Endothelial cell of umbilical vein (primary cell): ENCODE measurements around the gene COPS9. TPM values are rescaled to one million over a fixed set of nuclear protein-coding genes. Genes with fewer than 3 reads are reported as not detected.

Experiments used
- BruUV-seq: library from RNA; stranded (reverse); fragments of 400-500 nt; replicated peaks from 2 replicates; lab custom pipeline; 2021; lab: Mats Ljungman, UMichigan
- CTCF ChIA-PET: fragments of 300-600, 350-600 bp; sonication (Branson Sonifier 250); formaldehyde crosslinking; loops from one replicate; lab custom pipeline; 2021; ENCODE audit warnings: antibody characterized with exemption, inconsistent platforms; lab: Charles Lee
- POLR2A ChIA-PET: fragments of 300-600, 350-600 bp; sonication (Branson Sonifier 250); formaldehyde crosslinking; loops from one replicate; lab custom pipeline; 2021; ENCODE audit warnings: antibody characterized with exemption, inconsistent platforms; lab: Charles Lee
- DNase-seq: peaks from one replicate; pipeline ENCODE4 v3.0.0-alpha.2; 2011; ENCODE audit warnings: low read depth, low spot score
- FAIRE-seq: peaks from 2 replicates; lab custom pipeline; 2011; peaks lifted over from hg19 to GRCh38; lab: Jason Lieb, UNC
- H2AFZ ChIP-seq: 2 replicates; pipeline ENCODE4 v1.6.0; 2012; ENCODE audit warnings: low read depth, low read length, control low read depth, inconsistent platforms
- H3K27ac ChIP-seq: 2 replicates; pipeline ENCODE4 v1.5.1; 2011; ENCODE audit warnings: low read depth, mild to moderate bottlenecking, control low read depth, low read length, moderate library complexity; ENCODE audit not compliant: insufficient read depth
- H3K27me3 ChIP-seq, 2 experiments: 2 replicates each; pipeline versions ENCODE4 v1.6.0 to v1.6.1; 2011; ENCODE audit warnings: low read length in 2 of 2, mixed read lengths in 1 of 2; ENCODE audit not compliant: control insufficient read depth in 2 of 2, insufficient read depth in 2 of 2
- H3K36me3 ChIP-seq, 2 experiments: 2 replicates in 1 of 2; 3 replicates in 1 of 2; pipeline ENCODE4 v1.5.1; 2011; ENCODE audit warnings: low read length in 2 of 2, mild to moderate bottlenecking in 1 of 2, moderate library complexity in 1 of 2; ENCODE audit not compliant: control insufficient read depth in 2 of 2, insufficient read depth in 2 of 2; ENCODE audit errors: extremely low read depth in 1 of 2
- H3K4me1 ChIP-seq: 3 replicates; pipeline ENCODE4 v1.5.1; 2011; ENCODE audit warnings: mild to moderate bottlenecking, low read length; ENCODE audit not compliant: control insufficient read depth, insufficient read depth; ENCODE audit errors: extremely low read depth
- H3K4me2 ChIP-seq: 2 replicates; pipeline ENCODE4 v1.6.1; 2011; ENCODE audit warnings: low read length, control low read depth, mixed read lengths; ENCODE audit not compliant: insufficient read depth
- H3K4me3 ChIP-seq, 3 experiments: fragments of 200-600 bp in 1 of 3; sonication (generic), shearing (Covaris generic) in 1 of 3; replicated peaks in 1 of 3; 2 replicates each; pipeline ENCODE4 v1.5.1; 2011 to 2016; ENCODE audit warnings: control low read depth in 3 of 3, low read length in 3 of 3, mild to moderate bottlenecking in 2 of 3, inconsistent platforms in 1 of 3, low read depth in 1 of 3, moderate library complexity in 1 of 3; ENCODE audit not compliant: insufficient read depth in 1 of 3
- H3K79me2 ChIP-seq: 2 replicates; pipeline ENCODE4 v1.6.0; 2012; ENCODE audit warnings: low read length, inconsistent platforms; ENCODE audit not compliant: control insufficient read depth, insufficient read depth
- H3K9ac ChIP-seq: replicated peaks from 2 replicates; pipeline ENCODE3; 2011; ENCODE audit warnings: low read length, control low read depth; ENCODE audit not compliant: insufficient read depth; ENCODE audit errors: extremely low read depth
- H3K9me1 ChIP-seq: replicated peaks from 3 replicates; pipeline ENCODE4 v1.6.0; 2011; ENCODE audit warnings: mild to moderate bottlenecking, low read length; ENCODE audit not compliant: control insufficient read depth, insufficient read depth; ENCODE audit errors: extremely low read depth
- H3K9me3 ChIP-seq: replicated peaks from 2 replicates; pipeline ENCODE4 v1.5.1; 2012; ENCODE audit warnings: low read length, inconsistent platforms; ENCODE audit not compliant: control insufficient read depth, insufficient read depth
- H4K20me1 ChIP-seq: replicated peaks from 2 replicates; pipeline ENCODE3; 2011; ENCODE audit warnings: mild to moderate bottlenecking, low read length; ENCODE audit not compliant: control insufficient read depth, insufficient read depth; ENCODE audit errors: extremely low read depth
- CTCF ChIP-seq, 2 donors: IDR thresholded peaks; 1 replicate in 1 of 2; 2 replicates in 1 of 2; pipeline ENCODE4 v1.5.1; 2011; ENCODE audit warnings: low read length in 2 of 2, mild to moderate bottlenecking in 2 of 2, moderate library complexity in 2 of 2, control low read depth in 1 of 2, inconsistent platforms in 1 of 2, low read depth in 1 of 2; ENCODE audit not compliant: insufficient read depth in 1 of 2; ENCODE audit errors: extremely low read depth in 1 of 2
- EZH2 ChIP-seq: IDR thresholded peaks from 2 replicates; pipeline ENCODE4 v1.6.1; 2012; ENCODE audit warnings: borderline replicate concordance, low read depth, mild to moderate bottlenecking, moderate library complexity, low read length, inconsistent platforms; ENCODE audit not compliant: severe bottlenecking
- FOS ChIP-seq: IDR thresholded peaks from 2 replicates; pipeline ENCODE4 v1.6.1; 2011; ENCODE audit warnings: mild to moderate bottlenecking, low read length, moderate library complexity, borderline replicate concordance; ENCODE audit not compliant: insufficient read depth
- GATA2 ChIP-seq: IDR thresholded peaks from 2 replicates; pipeline ENCODE4 v1.7.0; 2011; ENCODE audit warnings: low read depth, mild to moderate bottlenecking, moderate library complexity, mixed read lengths, low read length; ENCODE audit not compliant: insufficient read length, insufficient read depth
- JUN ChIP-seq: IDR thresholded peaks from 2 replicates; pipeline ENCODE4 v1.6.1; 2011; ENCODE audit warnings: borderline replicate concordance, low read depth; ENCODE audit not compliant: insufficient read length, insufficient read depth
- MAX ChIP-seq: IDR thresholded peaks from 2 replicates; pipeline ENCODE4 v1.6.1; 2011; ENCODE audit not compliant: insufficient read depth, insufficient read length
- MYC ChIP-seq: IDR thresholded peaks from one replicate; pipeline ENCODE4 v1.6.1; 2011; ENCODE audit warnings: mild to moderate bottlenecking, low read depth, low read length
- POLR2A ChIP-seq: IDR thresholded peaks from 2 replicates; pipeline ENCODE4 v1.6.1; 2012; ENCODE audit warnings: low read depth, mild to moderate bottlenecking, control low read depth, low read length
- dilution Hi-C: fragments of 300-500 bp; cut with MboI; formaldehyde crosslinking; loops from one replicate; pipeline ENCODE4 v1.15.0; 2019; ENCODE audit warnings: low sequenced_read_pairs; ENCODE audit not compliant: extremely low pct_ligation_motif_present
- intact Hi-C: fragments of 100-400 bp; cut with micrococcal nuclease; formaldehyde crosslinking; loops from one replicate; pipeline ENCODE4 v1.10.0; 2022
- polyA plus RNA-seq, 4 experiments: library from polyadenylated mRNA; depleted of rRNA in 3 of 4; stranded (reverse) in 3 of 4; unstranded in 1 of 4; fragments of >200 nt; gene quantifications; 2 replicates each; pipeline versions ENCODE4 v1.2.1 to v1.2.3, GENCODE V29; 2011 to 2012; ENCODE audit warnings: missing spikeins in 1 of 4
- total RNA-seq: library from RNA; stranded (reverse); gene quantifications from 2 replicates; pipeline ENCODE4 v1.2.3, GENCODE V29; 2021

COPS9 gene
- total and polyA plus RNA-seq, 2 donors (not counting 3 experiments of a cell fraction or from before 2014, with no cell fraction given) = 196 to 361 TPM

- Histone ChIP-seq H3K4me3 (no peak overlapping the region), H4K20me1 (no peaks in the 10 kb centered on the region), H3K36me3 (no peaks in the 10 kb centered on the region), H2AFZ (no peak overlapping the region), H3K9me3 (no peaks in the 10 kb centered on the region), H3K9me1 (no peaks in the 10 kb centered on the region), H3K9ac (no peak overlapping the region), H3K4me2 (no peak overlapping the region), H3K79me2 (no peaks in the 10 kb centered on the region), H3K4me1 (no peaks in the 10 kb centered on the region), H3K27me3 (peaks cover 0 to 2% of the 10 kb centered on the region in 2 experiments), H3K27ac (no peak overlapping the region)
- no TSS peak for BruUV-seq
- ChIA-PET CTCF (no interaction called here), POLR2A (no interaction called here)
- dilution Hi-C loops = no loop called here
- DNase-seq (no peak), FAIRE-seq (no peak)
- no peak for TF ChIP-seq JUN
- no peak for TF ChIP-seq POLR2A
- no peak for TF ChIP-seq FOS
- TF ChIP-seq GATA2 = no peak
- no peak for TF ChIP-seq MAX
- no peak for TF ChIP-seq MYC
- no peak for TF ChIP-seq EZH2
- TF ChIP-seq CTCF (IDR thresholded peaks at IDR 0.05; ENCODE audit: extremely low read depth in 1 of 2, insufficient read depth in 1 of 2, low read depth in 1 of 2, low read length in 2 of 2) = no peak
- intact Hi-C loops = no loop called here
Observed at GRCh38 chr2:240089306-240089705, 46.8 kb downstream of the COPS9 start.
